Measurements from ENCODE around the gene C2. TPM values are rescaled to one million over a fixed set of nuclear protein-coding genes. Genes with fewer than 3 reads are reported as not detected.
"Not testable (repeated sequence)": the region's sequence is repeated elsewhere in the genome, so short reads cannot be mapped to it uniquely, and the experiment has no call there.

The C2 gene
- total RNA-seq, 1 donor from 2014 or later: 0.51 TPM

DNA sequence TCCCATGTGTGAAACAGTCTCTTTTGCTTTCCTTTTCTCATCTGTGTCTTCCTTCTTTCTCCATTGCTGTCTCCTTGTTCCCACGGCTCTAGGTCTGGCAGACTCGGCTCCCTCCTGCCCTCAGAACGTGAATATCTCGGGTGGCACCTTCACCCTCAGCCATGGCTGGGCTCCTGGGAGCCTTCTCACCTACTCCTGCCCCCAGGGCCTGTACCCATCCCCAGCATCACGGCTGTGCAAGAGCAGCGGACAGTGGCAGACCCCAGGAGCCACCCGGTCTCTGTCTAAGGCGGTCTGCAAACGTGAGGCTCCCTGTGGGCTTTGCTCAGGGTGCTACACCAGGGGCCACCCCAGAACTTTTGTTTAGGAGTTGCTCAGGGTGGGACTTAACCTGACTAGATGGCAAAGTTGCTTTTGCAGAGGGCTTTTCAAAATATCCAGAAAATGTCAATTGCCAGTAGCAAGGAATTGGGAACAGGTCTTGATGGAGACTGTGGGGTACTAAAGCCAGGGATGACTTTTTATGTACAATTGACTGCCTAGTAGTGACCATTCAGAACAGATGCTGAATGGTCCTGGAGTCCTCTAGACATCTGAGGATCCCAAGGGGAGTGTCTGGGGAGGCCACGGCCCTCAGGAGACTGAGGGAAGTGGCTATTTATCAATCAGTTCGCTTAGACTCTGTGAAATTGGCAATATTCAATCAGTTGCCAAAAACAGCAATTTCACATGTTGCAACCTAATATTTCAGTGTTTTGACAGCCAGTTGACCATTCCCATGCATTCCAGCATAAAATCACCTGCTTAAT lies 550 bp downstream of the C2 start:
- no peak for DNase-seq

DNA sequence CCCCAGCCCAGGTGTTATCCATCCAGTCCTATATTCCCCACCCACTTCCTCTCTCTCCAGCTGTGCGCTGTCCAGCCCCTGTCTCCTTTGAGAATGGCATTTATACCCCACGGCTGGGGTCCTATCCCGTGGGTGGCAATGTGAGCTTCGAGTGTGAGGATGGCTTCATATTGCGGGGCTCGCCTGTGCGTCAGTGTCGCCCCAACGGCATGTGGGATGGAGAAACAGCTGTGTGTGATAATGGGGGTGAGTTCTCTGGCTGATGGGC lies 1.1 kb downstream of the C2 start:
- no peak for DNase-seq

DNA sequence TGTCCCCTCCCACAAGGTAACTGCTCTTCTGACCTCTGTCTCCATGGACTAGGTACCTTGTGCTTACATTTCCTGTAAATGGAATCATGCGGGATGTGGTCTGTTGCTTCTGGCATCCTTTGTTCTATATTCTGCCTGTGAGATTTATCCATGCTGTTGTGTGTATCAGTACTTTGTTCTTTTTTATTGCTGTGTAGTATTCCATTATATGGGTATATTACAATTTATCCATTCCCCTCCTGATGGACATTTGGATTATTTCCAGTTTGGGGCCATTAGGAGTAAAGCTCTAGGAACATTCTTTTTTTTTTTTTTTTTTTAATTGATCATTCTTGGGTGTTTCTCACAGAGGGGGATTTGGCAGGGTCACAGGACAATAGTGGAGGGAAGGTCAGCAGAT lies 3.4 kb downstream of the C2 start:
- no peak for DNase-seq

DNA sequence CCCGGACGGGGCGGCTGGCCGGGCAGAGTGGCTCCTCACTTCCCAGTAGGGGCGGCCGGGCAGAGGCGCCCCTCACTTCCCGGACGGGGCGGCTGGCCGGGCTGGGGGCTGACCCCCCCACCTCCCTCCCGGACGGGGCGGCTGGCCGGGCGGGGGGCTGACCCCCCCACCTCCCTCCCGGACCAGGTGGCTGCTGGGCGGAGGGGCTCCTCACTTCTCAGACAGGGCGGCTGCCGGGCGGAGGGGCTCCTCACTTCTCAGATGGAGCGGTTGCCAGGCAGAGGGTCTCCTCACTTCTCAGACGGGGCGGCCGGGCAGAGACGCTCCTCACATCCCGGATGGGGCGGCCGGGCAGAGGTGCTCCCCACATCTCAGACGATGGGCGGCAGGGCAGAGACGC lies 4.6 kb downstream of the C2 start:
- DNase-seq: not testable (repeated sequence)

DNA sequence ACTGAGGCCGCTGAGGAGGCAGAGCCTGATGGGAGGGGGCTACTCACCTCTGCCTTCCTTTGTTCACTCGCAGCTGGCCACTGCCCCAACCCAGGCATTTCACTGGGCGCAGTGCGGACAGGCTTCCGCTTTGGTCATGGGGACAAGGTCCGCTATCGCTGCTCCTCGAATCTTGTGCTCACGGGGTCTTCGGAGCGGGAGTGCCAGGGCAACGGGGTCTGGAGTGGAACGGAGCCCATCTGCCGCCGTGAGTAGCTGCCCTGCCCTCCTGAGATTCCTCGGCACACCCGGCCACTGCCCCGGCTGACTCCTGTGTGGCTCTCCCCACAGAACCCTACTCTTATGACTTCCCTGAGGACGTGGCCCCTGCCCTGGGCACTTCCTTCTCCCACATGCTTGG lies 6.0 kb downstream of the C2 start:
- no peak for DNase-seq

DNA sequence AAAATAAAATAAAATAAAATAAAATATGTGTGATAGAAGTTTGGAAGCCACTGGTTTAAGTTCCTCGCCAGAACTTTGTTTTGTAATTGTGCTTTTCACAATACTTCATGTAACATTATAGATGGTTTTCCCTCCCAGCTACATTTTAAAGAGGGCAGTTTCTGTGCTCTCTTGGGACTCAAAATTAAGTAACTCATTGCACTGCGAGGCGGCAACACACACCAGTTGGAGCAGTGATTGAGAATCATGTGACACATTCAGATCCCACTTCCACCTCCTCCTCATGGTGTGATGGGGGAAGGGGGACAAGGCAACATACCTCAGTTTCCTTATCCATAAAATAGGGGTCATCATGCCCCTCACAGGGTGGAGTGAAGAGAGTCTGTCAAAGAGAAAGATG lies 7.5 kb downstream of the C2 start:
- DNase-seq: no peak

DNA sequence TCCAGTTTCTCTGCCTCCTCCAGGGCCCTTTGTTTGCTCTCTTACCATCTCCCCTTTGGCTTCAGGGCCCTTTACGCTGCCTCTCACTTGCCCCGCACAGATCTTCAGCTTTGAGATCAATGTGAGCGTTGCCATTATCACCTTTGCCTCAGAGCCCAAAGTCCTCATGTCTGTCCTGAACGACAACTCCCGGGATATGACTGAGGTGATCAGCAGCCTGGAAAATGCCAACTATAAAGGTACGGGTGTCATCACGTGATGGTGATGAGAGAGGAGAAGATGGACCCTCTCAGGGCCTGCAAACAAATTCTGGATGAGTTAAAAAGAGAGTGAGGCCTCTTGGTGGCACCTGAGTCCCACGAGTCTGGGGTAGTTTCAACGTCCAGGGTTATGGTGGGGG lies 8.3 kb downstream of the C2 start:
- no peak for DNase-seq

DNA sequence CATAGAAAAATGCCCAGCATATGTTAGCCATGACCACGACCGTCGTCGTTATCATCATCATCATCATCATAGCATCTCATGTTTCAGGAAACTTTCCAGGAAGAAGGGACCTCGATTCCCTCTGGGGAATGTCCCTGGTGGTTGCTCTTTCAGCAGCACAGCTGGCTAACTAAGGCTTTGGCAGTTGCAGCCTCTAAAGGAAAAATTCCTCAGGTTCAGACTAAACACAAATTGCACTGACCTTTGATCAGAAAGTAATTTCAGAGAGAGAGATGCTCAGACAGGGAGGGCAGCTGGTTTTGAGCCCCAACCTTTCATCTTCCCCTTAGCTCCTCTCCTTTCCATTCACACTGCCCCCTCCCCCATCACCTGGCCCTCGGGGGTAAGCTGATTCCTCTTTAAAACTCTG lies 12.7 kb downstream of the C2 start:
- no peak for DNase-seq

DNA sequence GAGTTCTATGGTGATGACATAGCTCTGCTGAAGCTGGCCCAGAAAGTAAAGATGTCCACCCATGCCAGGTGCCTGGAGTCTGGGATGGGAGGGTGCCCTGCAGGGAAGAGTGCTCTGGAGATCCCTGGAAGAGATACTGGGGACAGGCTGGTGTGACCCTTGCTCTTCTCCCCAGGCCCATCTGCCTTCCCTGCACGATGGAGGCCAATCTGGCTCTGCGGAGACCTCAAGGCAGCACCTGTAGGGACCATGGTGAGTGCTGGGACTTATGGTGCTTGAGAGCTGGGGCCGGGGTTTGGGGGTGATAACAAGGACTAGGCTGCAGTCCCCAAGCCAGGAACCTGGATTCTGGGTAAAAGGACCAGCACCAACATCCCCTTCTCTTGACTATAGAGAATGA lies 16.2 kb downstream of the C2 start:
- DNase-seq: no peak

DNA sequence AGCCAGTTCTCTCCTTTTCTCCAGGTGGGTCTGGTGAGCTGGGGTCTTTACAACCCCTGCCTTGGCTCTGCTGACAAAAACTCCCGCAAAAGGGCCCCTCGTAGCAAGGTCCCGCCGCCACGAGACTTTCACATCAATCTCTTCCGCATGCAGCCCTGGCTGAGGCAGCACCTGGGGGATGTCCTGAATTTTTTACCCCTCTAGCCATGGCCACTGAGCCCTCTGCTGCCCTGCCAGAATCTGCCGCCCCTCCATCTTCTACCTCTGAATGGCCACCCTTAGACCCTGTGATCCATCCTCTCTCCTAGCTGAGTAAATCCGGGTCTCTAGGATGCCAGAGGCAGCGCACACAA lies 17.6 kb downstream of the C2 start:
- no peak for DNase-seq

DNA sequence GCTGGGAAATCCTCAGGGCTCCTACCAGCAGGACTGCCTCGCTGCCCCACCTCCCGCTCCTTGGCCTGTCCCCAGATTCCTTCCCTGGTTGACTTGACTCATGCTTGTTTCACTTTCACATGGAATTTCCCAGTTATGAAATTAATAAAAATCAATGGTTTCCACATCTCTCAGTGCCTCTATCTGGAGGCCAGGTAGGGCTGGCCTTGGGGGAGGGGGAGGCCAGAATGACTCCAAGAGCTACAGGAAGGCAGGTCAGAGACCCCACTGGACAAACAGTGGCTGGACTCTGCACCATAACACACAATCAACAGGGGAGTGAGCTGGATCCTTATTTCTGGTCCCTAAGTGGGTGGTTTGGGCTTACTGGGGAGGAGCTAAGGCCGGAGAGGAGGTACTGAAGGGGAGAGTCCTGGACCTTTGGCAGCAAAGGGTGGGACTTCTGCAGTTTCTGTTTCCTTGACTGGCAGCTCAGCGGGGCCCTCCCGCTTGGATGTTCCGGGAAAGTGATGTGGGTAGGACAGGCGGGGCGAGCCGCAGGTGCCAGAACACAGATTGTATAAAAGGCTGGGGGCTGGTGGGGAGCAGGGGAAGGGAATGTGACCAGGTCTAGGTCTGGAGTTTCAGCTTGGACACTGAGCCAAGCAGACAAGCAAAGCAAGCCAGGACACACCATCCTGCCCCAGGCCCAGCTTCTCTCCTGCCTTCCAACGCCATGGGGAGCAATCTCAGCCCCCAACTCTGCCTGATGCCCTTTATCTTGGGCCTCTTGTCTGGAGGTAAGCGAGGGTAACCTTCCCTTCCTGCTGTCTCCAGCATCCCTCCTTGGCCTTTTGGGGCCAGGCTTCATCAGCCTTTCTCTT lies 18.2 kb downstream of the C2 start, which contains the start of gene CFB:
TSS of gene CFB (plus strand) at position 589 of the 863 bp plus-strand sequence. CDS start at position 716, 127 bp downstream.
- DNase-seq: peak; percentile 19

DNA sequence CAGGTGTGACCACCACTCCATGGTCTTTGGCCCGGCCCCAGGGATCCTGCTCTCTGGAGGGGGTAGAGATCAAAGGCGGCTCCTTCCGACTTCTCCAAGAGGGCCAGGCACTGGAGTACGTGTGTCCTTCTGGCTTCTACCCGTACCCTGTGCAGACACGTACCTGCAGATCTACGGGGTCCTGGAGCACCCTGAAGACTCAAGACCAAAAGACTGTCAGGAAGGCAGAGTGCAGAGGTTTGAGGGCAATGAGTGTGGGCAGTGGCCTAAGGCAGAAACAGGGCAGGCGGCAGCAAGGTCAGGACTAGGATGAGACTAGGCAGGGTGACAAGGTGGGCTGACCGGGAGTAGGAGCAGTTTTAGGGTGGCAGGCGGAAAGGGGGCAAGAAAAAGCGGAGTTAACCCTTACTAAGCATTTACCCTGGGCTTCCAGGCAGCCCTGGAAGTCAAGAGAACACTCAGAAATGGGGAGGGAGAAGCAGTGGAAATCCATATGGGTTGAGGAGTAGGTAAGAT lies 18.9 kb downstream of the C2 start:
- DNase-seq: no peak

DNA sequence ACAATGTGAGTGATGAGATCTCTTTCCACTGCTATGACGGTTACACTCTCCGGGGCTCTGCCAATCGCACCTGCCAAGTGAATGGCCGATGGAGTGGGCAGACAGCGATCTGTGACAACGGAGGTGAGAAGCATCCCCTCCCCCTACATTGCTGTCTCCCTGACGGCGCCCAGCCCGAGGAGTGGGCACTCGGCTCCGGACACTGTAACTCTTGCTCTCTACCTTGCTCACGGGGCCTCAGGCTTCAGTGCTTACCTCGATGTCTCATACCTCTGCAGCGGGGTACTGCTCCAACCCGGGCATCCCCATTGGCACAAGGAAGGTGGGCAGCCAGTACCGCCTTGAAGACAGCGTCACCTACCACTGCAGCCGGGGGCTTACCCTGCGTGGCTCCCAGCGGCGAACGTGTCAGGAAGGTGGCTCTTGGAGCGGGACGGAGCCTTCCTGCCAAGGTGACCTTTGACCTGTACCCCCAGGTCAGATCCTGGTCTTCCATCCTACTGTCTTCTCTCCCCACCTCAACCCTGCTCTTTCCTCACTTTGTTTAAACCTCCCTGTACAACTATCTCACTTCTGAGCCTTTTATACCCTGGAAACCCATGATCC lies 19.7 kb downstream of the C2 start:
- DNase-seq: no peak

DNA sequence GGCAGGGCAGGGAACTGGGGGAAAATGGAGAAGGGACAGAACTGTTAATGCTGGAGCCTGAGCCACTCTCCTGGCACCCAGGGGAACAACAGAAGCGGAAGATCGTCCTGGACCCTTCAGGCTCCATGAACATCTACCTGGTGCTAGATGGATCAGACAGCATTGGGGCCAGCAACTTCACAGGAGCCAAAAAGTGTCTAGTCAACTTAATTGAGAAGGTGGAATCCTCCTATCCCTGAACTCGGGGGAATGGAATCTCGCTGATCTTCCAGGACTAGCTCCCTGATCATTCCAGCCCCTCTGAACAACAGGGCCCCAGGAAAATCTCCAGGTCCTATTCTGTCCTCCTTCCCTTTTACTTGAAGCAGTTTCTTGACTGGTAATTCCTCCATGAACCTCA lies 20.3 kb downstream of the C2 start:
- DNase-seq: no peak

DNA sequence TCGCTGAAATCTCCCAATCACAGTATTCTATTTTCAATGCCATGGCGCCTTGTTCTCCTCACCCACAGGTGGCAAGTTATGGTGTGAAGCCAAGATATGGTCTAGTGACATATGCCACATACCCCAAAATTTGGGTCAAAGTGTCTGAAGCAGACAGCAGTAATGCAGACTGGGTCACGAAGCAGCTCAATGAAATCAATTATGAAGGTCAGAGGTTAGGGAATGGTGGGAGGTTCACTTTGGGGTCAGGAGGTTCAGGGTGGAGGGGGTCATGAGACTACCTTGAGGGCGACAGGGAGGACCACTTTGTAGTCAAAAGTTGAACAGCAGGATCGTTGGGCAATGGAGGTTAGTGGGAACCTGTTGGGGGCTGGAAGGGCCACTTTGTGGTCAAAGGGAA lies 20.8 kb downstream of the C2 start:
- DNase-seq: no peak

DNA sequence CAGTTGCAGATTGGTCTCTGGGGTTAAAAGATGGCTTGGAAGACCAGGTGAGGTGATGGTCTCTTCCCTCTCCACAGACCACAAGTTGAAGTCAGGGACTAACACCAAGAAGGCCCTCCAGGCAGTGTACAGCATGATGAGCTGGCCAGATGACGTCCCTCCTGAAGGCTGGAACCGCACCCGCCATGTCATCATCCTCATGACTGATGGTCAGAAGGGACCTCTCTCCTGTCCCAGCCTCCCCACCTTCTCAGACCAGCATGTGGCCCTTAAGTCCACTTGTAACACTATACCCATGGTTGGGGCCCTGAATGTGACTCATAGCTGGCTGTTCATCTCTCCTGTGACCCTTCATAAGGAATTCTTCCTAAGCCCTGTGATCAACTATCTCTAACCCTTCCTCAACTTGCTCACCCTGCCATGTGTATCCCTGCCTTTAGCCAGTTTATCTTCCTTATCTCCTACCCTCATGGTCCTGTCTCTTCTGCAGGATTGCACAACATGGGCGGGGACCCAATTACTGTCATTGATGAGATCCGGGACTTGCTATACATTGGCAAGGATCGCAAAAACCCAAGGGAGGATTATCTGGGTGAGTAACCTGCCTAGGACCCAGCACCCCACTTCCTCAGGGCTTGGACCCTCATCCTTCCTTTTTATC lies 21.4 kb downstream of the C2 start:
- no peak for DNase-seq

DNA sequence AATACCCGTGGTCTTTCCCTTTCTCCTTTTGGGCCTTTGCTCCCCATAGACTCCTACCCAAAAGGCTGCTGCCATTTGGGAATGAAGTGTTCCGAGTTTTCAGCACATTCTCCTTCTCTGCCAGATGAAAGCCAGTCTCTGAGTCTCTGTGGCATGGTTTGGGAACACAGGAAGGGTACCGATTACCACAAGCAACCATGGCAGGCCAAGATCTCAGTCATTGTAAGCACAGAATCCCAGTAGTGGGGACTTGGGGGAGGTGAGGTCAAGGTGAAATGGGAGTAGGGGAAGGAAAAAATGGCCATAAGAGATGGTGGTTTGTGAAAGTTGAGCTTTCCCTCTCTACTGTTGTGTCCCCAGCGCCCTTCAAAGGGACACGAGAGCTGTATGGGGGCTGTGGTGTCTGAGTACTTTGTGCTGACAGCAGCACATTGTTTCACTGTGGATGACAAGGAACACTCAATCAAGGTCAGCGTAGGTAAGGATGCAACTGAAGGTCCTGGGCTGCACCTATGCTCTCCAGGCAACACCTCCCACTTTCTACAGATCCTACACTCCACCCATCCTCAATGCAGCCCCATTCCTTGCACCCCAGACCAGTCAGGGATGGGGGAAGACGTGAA lies 22.5 kb downstream of the C2 start:
- no peak for DNase-seq

DNA sequence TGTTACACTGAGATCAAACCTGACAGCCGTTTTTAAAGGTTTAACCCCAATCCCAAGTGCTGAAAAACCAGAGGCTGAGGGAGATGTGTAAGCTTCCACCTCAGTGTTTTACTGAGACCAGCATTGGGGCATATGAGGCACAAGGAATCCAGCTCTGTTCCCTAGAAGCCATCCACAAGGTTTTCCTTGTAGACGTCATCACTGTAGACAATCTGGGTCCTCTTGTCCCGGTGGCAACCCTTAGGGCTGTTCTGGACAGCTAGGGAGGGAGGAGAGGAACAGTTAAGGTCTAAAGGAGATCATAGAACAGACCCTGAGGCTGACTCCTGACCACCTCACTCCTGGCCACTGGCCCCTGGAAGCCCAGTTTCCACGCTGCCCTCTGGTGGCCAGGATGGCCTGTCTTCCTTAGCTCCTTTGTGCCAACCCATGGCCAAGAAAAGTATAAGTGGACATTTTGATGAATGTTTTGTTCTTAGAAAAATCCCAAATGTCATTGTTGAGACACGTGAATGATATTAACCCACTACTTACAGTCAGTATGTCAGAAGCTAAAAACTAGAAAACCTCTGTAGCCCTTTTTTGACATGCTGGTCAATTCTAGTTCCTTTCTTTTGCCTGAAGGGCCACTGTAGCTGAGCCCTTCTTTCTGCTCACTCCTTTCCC lies 24.8 kb downstream of the C2 start:
- DNase-seq: peak; percentile 51

DNA sequence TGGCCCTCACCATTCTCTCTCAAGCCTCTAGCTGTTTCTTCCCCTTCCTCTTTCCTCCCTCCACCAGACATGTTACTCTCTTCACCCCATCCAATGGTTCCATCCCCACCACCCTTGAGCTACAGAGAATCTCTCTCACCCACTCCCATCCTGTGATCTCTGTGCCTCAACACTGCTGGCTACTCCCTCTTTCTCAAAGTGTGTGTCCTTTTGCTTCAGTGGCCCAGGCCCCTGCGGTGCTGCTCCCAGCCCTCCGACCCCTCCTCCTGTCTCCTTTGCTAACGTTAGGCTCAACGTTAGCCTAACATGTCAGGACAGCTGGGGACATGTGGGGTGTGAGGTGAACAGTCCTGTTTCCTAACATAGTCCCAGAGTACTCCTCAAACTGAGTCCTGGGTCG lies 25.4 kb downstream of the C2 start:
- DNase-seq: no peak

DNA sequence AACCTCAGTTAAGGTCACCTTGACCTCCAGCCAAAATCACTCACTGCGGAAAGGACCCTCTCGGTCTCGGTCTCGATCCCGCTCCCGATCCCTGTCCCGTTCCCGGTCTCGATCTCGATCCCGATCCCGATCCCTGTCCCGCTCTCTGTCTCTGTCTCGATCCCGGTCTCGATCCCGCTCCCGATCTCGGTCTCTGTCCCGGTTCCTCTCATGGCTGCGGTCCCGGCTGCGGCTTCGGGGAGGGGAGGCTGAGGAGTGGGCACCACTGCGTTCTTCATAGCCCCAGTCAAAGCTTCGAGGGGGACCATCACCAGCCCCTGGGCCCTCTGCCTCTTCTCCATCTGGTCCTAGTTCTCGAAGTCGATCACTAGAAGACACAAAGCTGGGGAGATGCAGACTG lies 27.0 kb downstream of the C2 start:
- no peak for DNase-seq

DNA sequence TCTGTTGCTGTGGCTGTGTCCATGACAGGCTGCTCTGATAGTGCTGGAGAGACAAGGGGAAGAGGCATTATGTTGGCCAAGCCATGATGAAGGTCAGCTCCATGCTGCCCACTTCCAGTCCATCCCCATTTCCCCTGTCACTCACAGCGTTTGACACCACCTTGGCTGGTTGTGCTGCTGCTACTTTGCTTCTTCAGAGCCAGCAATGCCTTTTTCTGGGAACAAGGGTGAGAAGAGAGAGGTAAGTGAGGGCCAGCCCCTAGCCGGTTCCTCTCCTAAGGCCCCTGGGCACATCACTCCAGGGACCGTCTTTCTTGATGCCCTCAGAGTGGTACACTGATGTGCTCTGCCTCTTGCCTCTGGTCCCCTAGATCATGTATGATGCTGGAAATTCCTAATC lies 29.3 kb downstream of the C2 start:
- DNase-seq: no peak

DNA sequence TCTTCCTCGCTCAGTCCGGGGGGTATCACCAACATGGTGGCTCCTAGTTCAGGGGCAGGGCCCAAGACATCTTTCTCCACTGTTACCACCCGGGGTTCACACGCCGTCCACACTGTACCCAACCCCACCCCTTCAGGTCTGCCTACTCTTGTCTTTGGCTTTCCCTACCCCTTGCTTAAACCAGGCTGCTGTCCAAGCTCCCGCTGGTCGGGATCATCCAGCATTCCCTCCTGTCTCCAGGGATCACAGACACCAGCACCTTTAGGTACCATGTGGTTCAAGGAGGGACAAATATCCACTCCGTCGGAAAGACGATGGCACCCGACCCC lies 30.9 kb downstream of the C2 start:
- no peak for DNase-seq

Data from tongue (tissue), 2 donors.